Measurements from ENCODE around the gene NPY5R.

NPY5R gene

DNA sequence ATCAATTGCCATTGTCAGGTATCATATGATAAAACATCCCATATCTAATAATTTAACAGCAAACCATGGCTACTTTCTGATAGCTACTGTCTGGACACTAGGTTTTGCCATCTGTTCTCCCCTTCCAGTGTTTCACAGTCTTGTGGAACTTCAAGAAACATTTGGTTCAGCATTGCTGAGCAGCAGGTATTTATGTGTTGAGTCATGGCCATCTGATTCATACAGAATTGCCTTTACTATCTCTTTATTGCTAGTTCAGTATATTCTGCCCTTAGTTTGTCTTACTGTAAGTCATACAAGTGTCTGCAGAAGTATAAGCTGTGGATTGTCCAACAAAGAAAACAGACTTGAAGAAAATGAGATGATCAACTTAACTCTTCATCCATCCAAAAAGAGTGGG, 7.0 kb downstream of the NPY5R start:
- in situ Hi-C loops (cut with MboI; ENCODE audit: low sequenced_read_pairs, unreplicated experiment), result no loop called here
- no peak for DNase-seq (ENCODE audit: low spot score)
- TF ChIP-seq, protein P1, sequence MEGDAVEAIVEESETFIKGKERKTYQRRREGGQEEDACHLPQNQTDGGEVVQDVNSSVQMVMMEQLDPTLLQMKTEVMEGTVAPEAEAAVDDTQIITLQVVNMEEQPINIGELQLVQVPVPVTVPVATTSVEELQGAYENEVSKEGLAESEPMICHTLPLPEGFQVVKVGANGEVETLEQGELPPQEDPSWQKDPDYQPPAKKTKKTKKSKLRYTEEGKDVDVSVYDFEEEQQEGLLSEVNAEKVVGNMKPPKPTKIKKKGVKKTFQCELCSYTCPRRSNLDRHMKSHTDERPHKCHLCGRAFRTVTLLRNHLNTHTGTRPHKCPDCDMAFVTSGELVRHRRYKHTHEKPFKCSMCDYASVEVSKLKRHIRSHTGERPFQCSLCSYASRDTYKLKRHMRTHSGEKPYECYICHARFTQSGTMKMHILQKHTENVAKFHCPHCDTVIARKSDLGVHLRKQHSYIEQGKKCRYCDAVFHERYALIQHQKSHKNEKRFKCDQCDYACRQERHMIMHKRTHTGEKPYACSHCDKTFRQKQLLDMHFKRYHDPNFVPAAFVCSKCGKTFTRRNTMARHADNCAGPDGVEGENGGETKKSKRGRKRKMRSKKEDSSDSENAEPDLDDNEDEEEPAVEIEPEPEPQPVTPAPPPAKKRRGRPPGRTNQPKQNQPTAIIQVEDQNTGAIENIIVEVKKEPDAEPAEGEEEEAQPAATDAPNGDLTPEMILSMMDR (IDR thresholded peaks at IDR 0.05; ENCODE audit: borderline replicate concordance, control extremely low read depth, extremely low read depth, insufficient read depth, missing control alignments), result no peak

GRCh38 chr4:163353054-163353453, 9.4 kb downstream of the NPY5R start:
- no peak for DNase-seq (ENCODE audit: low spot score)
- TF ChIP-seq, protein P1 (IDR thresholded peaks at IDR 0.05; ENCODE audit: borderline replicate concordance, control extremely low read depth, extremely low read depth, insufficient read depth, missing control alignments), result no peak
- in situ Hi-C loops (cut with MboI; ENCODE audit: low sequenced_read_pairs, unreplicated experiment), result no loop called here

- DNase-seq (ENCODE audit: low spot score), result no peak
- in situ Hi-C loops (cut with MboI; ENCODE audit: low sequenced_read_pairs, unreplicated experiment), result no loop called here
- TF ChIP-seq, protein P1 (IDR thresholded peaks at IDR 0.05; ENCODE audit: borderline replicate concordance, control extremely low read depth, extremely low read depth, insufficient read depth, missing control alignments), result no peak
These were observed 12.4 kb downstream of the NPY5R start for GRCh38 chr4:163356104-163356503.

DNA sequence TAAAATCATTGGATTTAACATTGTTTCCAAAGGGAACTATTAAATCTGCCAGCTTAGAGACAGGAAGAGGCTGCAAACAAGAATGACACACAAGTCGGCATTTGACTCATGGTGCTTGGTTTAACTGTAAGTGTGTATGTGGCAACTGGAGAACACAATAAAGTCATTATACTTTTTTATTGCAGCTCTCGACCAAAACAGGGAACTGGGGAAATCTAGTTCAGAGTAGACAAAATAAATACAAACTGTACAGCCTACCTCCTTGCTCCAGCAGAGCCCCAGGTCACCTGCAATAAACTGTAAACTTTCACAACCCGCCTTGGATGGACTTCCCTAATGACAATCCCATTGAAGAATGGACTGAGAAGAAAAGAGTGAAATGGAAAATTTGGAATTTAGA, 24.0 kb downstream of the NPY5R start:
- no peak for DNase-seq (ENCODE audit: low spot score)
- in situ Hi-C loops (cut with MboI; ENCODE audit: low sequenced_read_pairs, unreplicated experiment), result no loop called here
- TF ChIP-seq, protein P1 (IDR thresholded peaks at IDR 0.05; ENCODE audit: borderline replicate concordance, control extremely low read depth, extremely low read depth, insufficient read depth, missing control alignments), result no peak

- no peak for DNase-seq (ENCODE audit: low spot score)
- in situ Hi-C loops (cut with MboI; ENCODE audit: low sequenced_read_pairs, unreplicated experiment), result no loop called here
- TF ChIP-seq, protein P1 (IDR thresholded peaks at IDR 0.05; ENCODE audit: borderline replicate concordance, control extremely low read depth, extremely low read depth, insufficient read depth, missing control alignments), result no peak
These were observed 28.3 kb downstream of the NPY5R start for GRCh38 chr4:163372029-163372428.

GRCh38 chr4:163378661-163379060, 35.0 kb downstream of the NPY5R start:
- in situ Hi-C loops (cut with MboI; ENCODE audit: low sequenced_read_pairs, unreplicated experiment), result no loop called here
- TF ChIP-seq, protein P1 (IDR thresholded peaks at IDR 0.05; ENCODE audit: borderline replicate concordance, control extremely low read depth, extremely low read depth, insufficient read depth, missing control alignments), result no peak
- no peak for DNase-seq (ENCODE audit: low spot score)

- in situ Hi-C loops (cut with MboI; ENCODE audit: low sequenced_read_pairs, unreplicated experiment), result no loop called here
- TF ChIP-seq, protein P1 (IDR thresholded peaks at IDR 0.05; ENCODE audit: borderline replicate concordance, control extremely low read depth, extremely low read depth, insufficient read depth, missing control alignments), result no peak
- DNase-seq (ENCODE audit: low spot score), result no peak
These were observed 37.0 kb downstream of the NPY5R start for GRCh38 chr4:163380703-163381102.

Data from GM13976 (cell line).